GM21786 (cell line): ENCODE measurements around the gene ANP32D.
A peak's percentile ranks its signal among the peaks of the same experiment; 100 is the strongest.
"Not testable (repeated sequence)": the region's sequence is repeated elsewhere in the genome, so short reads cannot be mapped to it uniquely, and the experiment has no call there.

Experiments used
- ATAC-seq: cut with Tn5 transposase; IDR thresholded peaks from one replicate; pipeline ENCODE4 v1.9.1; 2021; ENCODE audit not compliant: unreplicated experiment

ANP32D gene

DNA sequence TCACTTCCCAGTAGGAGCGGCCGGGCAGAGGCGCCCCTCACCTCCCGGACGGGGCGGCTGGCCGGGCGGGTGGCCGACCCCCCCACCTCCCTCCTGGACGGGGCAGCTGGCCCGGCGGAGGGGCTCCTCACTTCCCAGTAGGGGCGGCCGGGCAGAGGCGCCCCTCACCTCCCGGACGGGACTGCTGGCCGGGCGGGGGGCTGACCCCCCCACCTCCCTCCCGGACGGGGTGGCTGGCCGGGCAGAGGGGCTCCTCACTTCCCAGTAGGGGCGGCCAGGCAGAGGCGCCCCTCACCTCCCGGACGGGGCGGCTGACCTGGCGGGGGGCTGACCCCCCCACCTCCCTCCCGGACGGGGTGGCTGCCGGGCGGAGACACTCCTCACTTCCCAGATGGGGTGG lies 27.9 kb downstream of the ANP32D start:
- not testable (repeated sequence) for ATAC-seq

DNA sequence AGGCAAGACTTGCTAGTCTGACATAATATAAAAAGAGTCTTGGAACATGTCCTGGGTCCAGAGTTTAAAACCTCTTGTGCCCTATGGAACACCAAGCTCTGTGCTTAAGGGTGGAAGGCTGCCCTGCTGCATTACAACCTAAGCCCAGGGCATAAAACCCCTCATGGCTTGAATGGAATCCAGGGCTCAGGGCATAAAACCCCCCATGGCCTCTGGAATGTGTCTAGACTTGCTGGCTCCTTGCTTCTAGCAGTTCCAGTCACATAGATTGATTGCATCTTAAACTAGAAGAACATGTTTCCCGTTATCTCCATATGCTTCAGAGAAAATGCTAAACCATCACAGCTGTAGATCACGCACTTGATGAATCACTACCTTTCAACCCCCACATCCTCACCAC lies 34.5 kb downstream of the ANP32D start:
- ATAC-seq = not testable (repeated sequence)

DNA sequence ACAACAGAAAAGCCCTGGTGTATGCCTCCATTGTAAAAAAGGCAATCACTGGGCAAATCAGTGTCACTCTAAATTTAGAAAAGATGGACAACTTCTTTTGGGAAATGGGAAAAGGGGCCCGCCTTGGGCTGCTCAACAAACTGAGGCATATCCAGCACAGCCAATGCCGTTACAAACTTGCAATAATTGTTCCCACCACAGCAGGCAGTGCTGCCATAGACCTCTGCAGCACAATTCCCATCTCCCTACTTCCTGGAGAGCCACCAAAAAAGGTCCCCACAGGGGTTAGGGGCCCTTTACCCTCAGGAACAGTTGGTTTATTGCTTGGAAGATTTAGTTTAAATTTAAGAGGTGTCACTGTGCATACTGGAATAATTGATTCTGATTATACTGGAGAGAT lies 36.6 kb downstream of the ANP32D start:
- ATAC-seq = no peak

DNA sequence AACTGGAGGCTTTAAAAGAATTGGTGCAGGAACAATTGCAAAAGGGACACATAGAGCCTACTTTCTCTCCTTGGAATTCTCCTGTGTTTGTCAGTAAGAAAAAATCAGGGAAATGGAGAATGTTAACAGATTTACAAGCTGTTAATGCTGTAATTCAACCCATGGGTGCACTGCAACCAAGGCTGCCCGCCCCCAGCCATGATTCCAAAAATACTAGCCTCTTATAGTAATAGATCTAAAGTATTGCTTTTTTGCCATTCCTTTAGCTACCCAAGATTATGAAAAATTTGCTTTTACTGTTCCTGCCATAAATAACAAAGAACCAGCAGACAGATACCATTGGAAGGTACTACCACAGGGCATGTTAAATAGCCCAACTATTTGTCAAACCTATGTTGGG lies 37.8 kb downstream of the ANP32D start:
- ATAC-seq = no peak

DNA sequence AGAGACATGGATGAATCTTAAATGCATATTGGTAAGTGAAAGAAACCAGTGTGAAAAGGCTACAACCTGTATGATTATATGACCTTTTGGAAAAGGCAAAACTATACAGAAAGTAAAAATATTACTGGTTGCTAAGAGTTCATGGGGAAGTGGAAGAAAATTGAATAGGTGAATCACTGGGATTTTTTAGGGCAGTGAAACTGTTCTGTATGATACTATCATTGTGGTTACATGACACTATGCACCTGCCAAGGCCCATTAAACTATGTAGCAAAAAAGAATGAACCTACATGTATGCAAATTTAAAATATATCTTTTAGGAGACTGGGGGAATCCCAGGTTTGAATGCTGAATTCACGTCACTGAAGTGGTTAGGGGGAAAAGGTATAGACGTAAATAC lies 40.5 kb downstream of the ANP32D start:
- peak; percentile 86 for ATAC-seq

DNA sequence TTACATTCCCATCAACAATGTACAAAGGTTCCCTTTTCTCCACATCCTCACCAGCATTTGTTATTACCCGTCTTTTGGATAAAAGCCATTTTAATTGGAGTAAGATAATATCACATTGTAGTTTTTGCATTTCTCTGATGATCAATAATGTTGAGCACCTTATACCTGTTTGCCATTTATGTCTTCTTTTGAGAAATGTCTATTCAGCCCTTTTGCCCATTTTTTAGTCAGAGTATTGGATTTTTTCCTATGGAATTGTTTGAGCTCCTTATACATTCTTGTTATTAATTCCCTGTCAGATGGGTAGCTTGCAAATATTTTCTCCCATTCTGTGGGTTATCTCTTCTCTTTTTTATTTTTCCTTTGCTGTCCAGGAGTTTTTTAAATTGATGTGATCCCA lies 42.4 kb downstream of the ANP32D start:
- no peak for ATAC-seq

DNA sequence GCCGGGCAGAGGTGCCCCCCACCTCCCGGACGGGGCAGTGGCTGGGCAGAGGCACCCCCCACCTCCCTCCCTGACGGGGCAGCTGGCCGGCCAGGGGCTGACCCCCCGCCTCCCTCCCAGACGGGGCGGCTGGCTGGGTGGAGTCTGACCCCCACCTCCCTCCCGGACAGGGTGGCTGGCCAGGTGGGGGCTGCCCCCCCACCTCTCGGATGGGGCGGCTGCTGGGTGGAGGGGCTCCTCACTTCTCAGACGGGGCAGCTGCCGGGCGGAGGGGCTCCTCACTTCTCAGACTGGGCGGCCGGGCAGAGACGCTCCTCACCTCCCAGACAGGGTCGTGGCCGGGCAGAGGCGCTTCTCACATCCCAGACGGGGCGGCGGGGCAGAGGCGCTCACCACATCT lies 48.0 kb downstream of the ANP32D start:
- not testable (repeated sequence) for ATAC-seq
